OCI-LY7 (cell line): Measurements from ENCODE around the gene SHISA5. TPM values are rescaled to one million over a fixed set of nuclear protein-coding genes. Genes with fewer than 3 reads are reported as not detected.

Experiments
- BruUV-seq: library from RNA; stranded (reverse); fragments of 400-500 nt; replicated peaks from 2 replicates; lab custom pipeline; 2021; lab: Mats Ljungman, UMichigan
- CTCF ChIA-PET: fragments of 300-600 bp; sonication (Branson Sonifier 250); formaldehyde crosslinking; loops from one replicate; lab custom pipeline; 2022; ENCODE audit warnings: antibody characterized with exemption; ENCODE audit not compliant: unreplicated experiment; lab: Charles Lee
- POLR2A ChIA-PET: fragments of 300-600 bp; sonication (Branson Sonifier 250); formaldehyde crosslinking; loops from one replicate; lab custom pipeline; 2022; ENCODE audit warnings: antibody characterized with exemption; lab: Charles Lee
- DNase-seq: peaks from one replicate; pipeline ENCODE4 v3.0.0-alpha.2; 2015; ENCODE audit warnings: low spot score
- H2AFZ ChIP-seq: fragments of 200-600 bp; sonication (generic), shearing (Covaris generic); 2 replicates; pipeline ENCODE4 v1.6.1; 2014; ENCODE audit warnings: mild to moderate bottlenecking, antibody characterized with exemption, low read length, moderate library complexity
- H3K27ac ChIP-seq: fragments of 200-600 bp; sonication (generic); 2 replicates; pipeline ENCODE4 v1.5.1; 2014; ENCODE audit warnings: mixed run types, low read depth, mild to moderate bottlenecking, moderate library complexity, low read length, inconsistent platforms; ENCODE audit not compliant: poor library complexity, severe bottlenecking
- H3K36me3 ChIP-seq: fragments of 200-600 bp; sonication (generic); 2 replicates; pipeline ENCODE4 v1.6.1; 2014; ENCODE audit warnings: mild to moderate bottlenecking, antibody characterized with exemption, low read length, moderate library complexity, mixed read lengths; ENCODE audit not compliant: insufficient read depth
- H3K4me1 ChIP-seq: fragments of 200-600 bp; sonication (generic); 2 replicates; pipeline ENCODE4 v1.5.1; 2014; ENCODE audit warnings: mild to moderate bottlenecking, low read length; ENCODE audit not compliant: insufficient read depth, poor library complexity, severe bottlenecking
- H3K4me2 ChIP-seq: fragments of 200-600 bp; sonication (generic); 2 replicates; pipeline ENCODE4 v1.6.1; 2014; ENCODE audit warnings: mild to moderate bottlenecking, low read length
- H3K4me3 ChIP-seq: fragments of 200-600 bp; sonication (generic); 2 replicates; pipeline ENCODE4 v1.5.1; 2014; ENCODE audit warnings: mild to moderate bottlenecking, low read depth, low read length; ENCODE audit not compliant: poor library complexity, severe bottlenecking
- H3K79me2 ChIP-seq: fragments of 200-600 bp; sonication (generic); 2 replicates; pipeline ENCODE4 v1.6.1; 2016; ENCODE audit warnings: low read depth, mild to moderate bottlenecking, low read length, moderate library complexity, mixed read lengths; ENCODE audit not compliant: insufficient read depth
- H3K9me2 ChIP-seq: fragments of 200-600 bp; sonication (generic); 2 replicates; pipeline ENCODE4 v1.6.1; 2016; ENCODE audit warnings: mild to moderate bottlenecking, low read length, mixed read lengths; ENCODE audit not compliant: insufficient read depth
- H3K9me3 ChIP-seq: fragments of 200-600 bp; sonication (generic); 2 replicates; pipeline ENCODE4 v1.6.1; 2014; ENCODE audit warnings: mild to moderate bottlenecking, mixed run types, low read length, mixed read lengths
- H4K20me1 ChIP-seq: fragments of 200-600 bp; sonication (generic); 2 replicates; pipeline ENCODE4 v1.6.1; 2014; ENCODE audit warnings: mild to moderate bottlenecking, antibody characterized with exemption, low read length, moderate library complexity, mixed read lengths; ENCODE audit not compliant: insufficient read depth
- EZH2phosphoT487 ChIP-seq: fragments of 200-600 bp; sonication (generic); IDR thresholded peaks from 2 replicates; pipeline ENCODE4 v1.6.1; 2018; ENCODE audit warnings: low read depth, borderline replicate concordance, mild to moderate bottlenecking, mixed run types, antibody characterized with exemption, low read length, moderate library complexity, mixed read lengths
- intact Hi-C: fragments of 100-400 bp; cut with micrococcal nuclease; formaldehyde crosslinking; loops from one replicate; pipeline ENCODE4 v1.10.0; 2022; ENCODE audit not compliant: unreplicated experiment
- total RNA-seq, 2 experiments: library from RNA; depleted of rRNA in 1 of 2; stranded (reverse); fragments of >200 nt in 1 of 2; shearing (Covaris generic) in 1 of 2; gene quantifications; 2 replicates each; pipeline ENCODE4 v1.2.3, GENCODE V29; 2014 to 2022
- TF ChIP-seq, protein P1 (sequence below): fragments of 200-600 bp; sonication (generic); conservative IDR thresholded peaks from 2 replicates; pipeline ENCODE4 v1.5.1; 2014; ENCODE audit warnings: mild to moderate bottlenecking, antibody characterized with exemption, low read length, moderate library complexity, mixed read lengths

The SHISA5 gene
- total RNA-seq, 2 experiments from 2014 or later = 97.3 to 102 TPM

DNA sequence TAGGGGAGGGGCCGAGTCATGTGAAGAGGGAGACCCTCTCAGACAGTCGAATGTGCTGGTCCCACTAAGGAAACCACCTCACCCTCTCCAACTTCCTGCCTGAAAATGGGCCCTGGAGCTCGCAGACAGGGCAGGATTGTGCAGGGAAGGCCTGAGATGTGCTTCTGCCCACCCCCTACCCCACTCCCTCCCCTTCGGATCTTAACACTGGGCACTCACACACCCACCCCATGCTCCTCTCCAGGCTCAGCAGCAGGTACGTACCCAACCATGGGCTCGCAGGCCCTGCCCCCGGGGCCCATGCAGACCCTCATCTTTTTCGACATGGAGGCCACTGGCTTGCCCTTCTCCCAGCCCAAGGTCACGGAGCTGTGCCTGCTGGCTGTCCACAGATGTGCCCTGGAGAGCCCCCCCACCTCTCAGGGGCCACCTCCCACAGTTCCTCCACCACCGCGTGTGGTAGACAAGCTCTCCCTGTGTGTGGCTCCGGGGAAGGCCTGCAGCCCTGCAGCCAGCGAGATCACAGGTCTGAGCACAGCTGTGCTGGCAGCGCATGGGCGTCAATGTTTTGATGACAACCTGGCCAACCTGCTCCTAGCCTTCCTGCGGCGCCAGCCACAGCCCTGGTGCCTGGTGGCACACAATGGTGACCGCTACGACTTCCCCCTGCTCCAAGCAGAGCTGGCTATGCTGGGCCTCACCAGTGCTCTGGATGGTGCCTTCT, 37.4 kb downstream of the SHISA5 start:
- BruUV-seq = TSS peak; percentile 64
- peak overlapping the region; percentile 59 for H3K27ac ChIP-seq
- H4K20me1 ChIP-seq = no peaks in the 10 kb centered on the region; the same call in 1 of the 2 replicates
- ChIA-PET POLR2A (interaction anchor here (0.7 kb wide), 1 partner anchor 27 kb away, joined by 3 read pairs; the partner anchor contains the start of genes CCDC51 and TMA7), CTCF (interaction anchor here (1.0 kb wide), 2 partner anchors 30 to 87 kb away, joined by 3 to 4 read pairs; no protein-coding TSS in a partner anchor)
- peaks cover 37% of the 10 kb centered on the region for H3K36me3 ChIP-seq
- H3K4me1 ChIP-seq = peaks cover 57% of the 10 kb centered on the region
- no peak overlapping the region for H2AFZ ChIP-seq
- TF ChIP-seq, protein P1, sequence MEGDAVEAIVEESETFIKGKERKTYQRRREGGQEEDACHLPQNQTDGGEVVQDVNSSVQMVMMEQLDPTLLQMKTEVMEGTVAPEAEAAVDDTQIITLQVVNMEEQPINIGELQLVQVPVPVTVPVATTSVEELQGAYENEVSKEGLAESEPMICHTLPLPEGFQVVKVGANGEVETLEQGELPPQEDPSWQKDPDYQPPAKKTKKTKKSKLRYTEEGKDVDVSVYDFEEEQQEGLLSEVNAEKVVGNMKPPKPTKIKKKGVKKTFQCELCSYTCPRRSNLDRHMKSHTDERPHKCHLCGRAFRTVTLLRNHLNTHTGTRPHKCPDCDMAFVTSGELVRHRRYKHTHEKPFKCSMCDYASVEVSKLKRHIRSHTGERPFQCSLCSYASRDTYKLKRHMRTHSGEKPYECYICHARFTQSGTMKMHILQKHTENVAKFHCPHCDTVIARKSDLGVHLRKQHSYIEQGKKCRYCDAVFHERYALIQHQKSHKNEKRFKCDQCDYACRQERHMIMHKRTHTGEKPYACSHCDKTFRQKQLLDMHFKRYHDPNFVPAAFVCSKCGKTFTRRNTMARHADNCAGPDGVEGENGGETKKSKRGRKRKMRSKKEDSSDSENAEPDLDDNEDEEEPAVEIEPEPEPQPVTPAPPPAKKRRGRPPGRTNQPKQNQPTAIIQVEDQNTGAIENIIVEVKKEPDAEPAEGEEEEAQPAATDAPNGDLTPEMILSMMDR = no peak
- no peak for TF ChIP-seq EZH2phosphoT487
- H3K9me3 ChIP-seq = no peaks in the 10 kb centered on the region
- peak overlapping the region; percentile 72 for H3K4me3 ChIP-seq
- intact Hi-C loops = loop anchor here (1.0 to 2.0 kb wide), 2 partner anchors 20 to 41 kb away; partner anchors contain the start of gene ATRIP
- DNase-seq = peak; percentile 57
- H3K9me2 ChIP-seq = no peaks in the 10 kb centered on the region
- H3K79me2 ChIP-seq = peaks cover 42% of the 10 kb centered on the region
- peak overlapping the region; percentile 86 for H3K4me2 ChIP-seq

- intact Hi-C loops = loop anchor here (1.0 to 2.0 kb wide), 3 partner anchors 19 to 83 kb away; partner anchors contain the start of gene ATRIP
- Histone ChIP-seq H3K4me3 (peak overlapping the region; percentile 72), H3K79me2 (peaks cover 34% of the 10 kb centered on the region; the same call in 1 of the 2 replicates), H3K27ac (peak overlapping the region; percentile 59), H3K9me3 (no peaks in the 10 kb centered on the region), H3K4me1 (peaks cover 51% of the 10 kb centered on the region), H4K20me1 (no peaks in the 10 kb centered on the region; the same call in 1 of the 2 replicates), H3K36me3 (peaks cover 45% of the 10 kb centered on the region), H3K9me2 (no peaks in the 10 kb centered on the region), H2AFZ (0 out of 2 replicates have a peak overlapping the region, but pooled peaks have one; percentile 1), H3K4me2 (peak overlapping the region; percentile 86)
- CTCF ChIA-PET = interaction anchor here (1.0 kb wide), 2 partner anchors 29 to 88 kb away, joined by 3 to 4 read pairs; no protein-coding TSS in a partner anchor
- TF ChIP-seq, protein P1 = peak; percentile 75
- TF ChIP-seq EZH2phosphoT487 = no peak
- POLR2A ChIA-PET = no interaction called here
- peak; percentile 90 for DNase-seq
- no TSS peak for BruUV-seq
Measured at GRCh38 chr3:48465531-48466378, 38.2 kb downstream of the SHISA5 start.
